Uterus (tissue), 2 donors: ENCODE data around the gene KRTAP20-4.

Source experiments
- POLR2A ChIP-seq, 2 donors: fragments of 450-650 bp; IDR thresholded peaks; one replicate each; pipeline ENCODE4 v1.6.1; 2016; ENCODE audit warnings: antibody characterized with exemption in 2 of 2, mild to moderate bottlenecking in 1 of 2, moderate library complexity in 1 of 2
- TF ChIP-seq, protein P1 (sequence below), 4 experiments: fragments of 200-600 bp in 2 of 4; fragments of 450-650 bp in 2 of 4; sonication (generic) in 2 of 4; IDR thresholded peaks; one replicate each; pipeline ENCODE4 v1.5.1; 2016 to 2019; ENCODE audit warnings: antibody characterized with exemption in 4 of 4, mild to moderate bottlenecking in 2 of 4, moderate library complexity in 1 of 4

DNA sequence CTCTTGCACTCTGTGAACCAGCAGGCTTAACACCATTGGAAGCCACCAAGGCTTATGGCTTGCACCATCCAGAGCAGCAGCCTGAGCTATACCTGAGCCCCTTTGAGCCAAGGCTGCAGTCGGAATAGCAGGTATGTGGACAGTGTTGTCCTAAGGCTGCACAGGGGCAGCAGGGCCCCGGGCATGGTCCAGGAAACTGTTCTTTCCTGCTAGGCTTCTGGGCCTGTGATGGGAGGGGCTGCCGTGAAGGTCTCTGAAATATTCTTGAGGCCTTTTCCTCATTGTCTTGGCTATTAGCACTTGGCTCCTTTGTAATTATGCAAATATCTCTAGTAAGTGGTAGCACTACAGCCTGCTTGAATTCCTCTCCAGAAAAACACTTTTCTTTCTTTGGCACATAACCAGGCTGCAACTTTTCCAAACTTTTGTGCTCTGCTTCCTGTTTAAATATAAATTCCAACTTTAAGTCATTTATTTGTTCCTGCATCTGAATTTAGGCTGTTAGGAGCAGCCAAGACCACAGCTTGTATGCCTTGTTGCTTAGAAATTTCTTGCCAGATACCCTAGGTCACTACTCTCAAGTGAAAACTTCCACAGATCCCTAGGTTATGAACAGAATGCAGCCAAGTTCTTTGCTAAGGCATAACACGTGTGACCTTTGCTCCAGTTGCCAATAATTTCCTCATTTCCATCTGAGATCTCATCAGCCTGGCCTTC is 5.2 kb downstream of the KRTAP20-4 start:
- TF ChIP-seq POLR2A (IDR thresholded peaks at IDR 0.05): no peak
- TF ChIP-seq, protein P1, sequence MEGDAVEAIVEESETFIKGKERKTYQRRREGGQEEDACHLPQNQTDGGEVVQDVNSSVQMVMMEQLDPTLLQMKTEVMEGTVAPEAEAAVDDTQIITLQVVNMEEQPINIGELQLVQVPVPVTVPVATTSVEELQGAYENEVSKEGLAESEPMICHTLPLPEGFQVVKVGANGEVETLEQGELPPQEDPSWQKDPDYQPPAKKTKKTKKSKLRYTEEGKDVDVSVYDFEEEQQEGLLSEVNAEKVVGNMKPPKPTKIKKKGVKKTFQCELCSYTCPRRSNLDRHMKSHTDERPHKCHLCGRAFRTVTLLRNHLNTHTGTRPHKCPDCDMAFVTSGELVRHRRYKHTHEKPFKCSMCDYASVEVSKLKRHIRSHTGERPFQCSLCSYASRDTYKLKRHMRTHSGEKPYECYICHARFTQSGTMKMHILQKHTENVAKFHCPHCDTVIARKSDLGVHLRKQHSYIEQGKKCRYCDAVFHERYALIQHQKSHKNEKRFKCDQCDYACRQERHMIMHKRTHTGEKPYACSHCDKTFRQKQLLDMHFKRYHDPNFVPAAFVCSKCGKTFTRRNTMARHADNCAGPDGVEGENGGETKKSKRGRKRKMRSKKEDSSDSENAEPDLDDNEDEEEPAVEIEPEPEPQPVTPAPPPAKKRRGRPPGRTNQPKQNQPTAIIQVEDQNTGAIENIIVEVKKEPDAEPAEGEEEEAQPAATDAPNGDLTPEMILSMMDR (IDR thresholded peaks at IDR 0.05): no peak
